ENCODE results near the gene SPC25. TPM values are rescaled to one million over a fixed set of nuclear protein-coding genes. Genes with fewer than 3 reads are reported as not detected.

Gene SPC25
- total and polyA plus RNA-seq, 9 donors, result 0.34 to 2.4 (median 0.84) TPM

GRCh38 chr2:168907940-168908662 lies 17.9 kb upstream of the SPC25 start:
- Histone ChIP-seq H3K27ac (no peak overlapping the region), H3K9me3 (no peaks in the 10 kb centered on the region), H3K27me3 (no peaks in the 10 kb centered on the region), H3K36me3 (no peaks in the 10 kb centered on the region), H3K4me1 (ENCODE audit: insufficient read depth) (no peaks in the 10 kb centered on the region), H3K4me3 (no peak overlapping the region)
- intact Hi-C loops (cut with DNase I), result no loop called here
- TF ChIP-seq CTCF (IDR thresholded peaks at IDR 0.05) (no peak), POLR2A (IDR thresholded peaks at IDR 0.05) (no peak), EP300 (IDR thresholded peaks at IDR 0.05) (no peak)
- DNase-seq, result no peak
- 91 to 94% (median 92%) methylated on average over 8 of the region's 8 CpGs for WGBS, 3 donors

GRCh38 chr2:168904358-168904757 lies 14.1 kb upstream of the SPC25 start:
- no peaks in the 10 kb centered on the region for H3K4me1 ChIP-seq (ENCODE audit: insufficient read depth)
- no peak overlapping the region for H3K27ac ChIP-seq
- no peaks in the 10 kb centered on the region for H3K36me3 ChIP-seq
- no peak for TF ChIP-seq CTCF (IDR thresholded peaks at IDR 0.05)
- no peak for TF ChIP-seq EP300 (IDR thresholded peaks at IDR 0.05)
- TF ChIP-seq POLR2A (IDR thresholded peaks at IDR 0.05), result no peak
- 90 to 98% (median 92%) methylated on average over 3 of the region's 3 CpGs for WGBS, 3 donors
- no peak for DNase-seq
- no peaks in the 10 kb centered on the region for H3K9me3 ChIP-seq
- H3K4me3 ChIP-seq, result no peak overlapping the region
- intact Hi-C loops (cut with DNase I), result no loop called here
- no peaks in the 10 kb centered on the region for H3K27me3 ChIP-seq

- no peaks in the 10 kb centered on the region for H3K27me3 ChIP-seq
- H3K4me1 ChIP-seq (ENCODE audit: insufficient read depth), result no peaks in the 10 kb centered on the region
- no peaks in the 10 kb centered on the region for H3K36me3 ChIP-seq
- DNase-seq, result no peak
- 90 to 91% (median 90%) methylated on average over 2 of the region's 2 CpGs for WGBS, 3 donors
- H3K9me3 ChIP-seq, result no peaks in the 10 kb centered on the region
- TF ChIP-seq POLR2A (IDR thresholded peaks at IDR 0.05) (no peak), EP300 (IDR thresholded peaks at IDR 0.05) (no peak), CTCF (IDR thresholded peaks at IDR 0.05) (no peak)
- no peak overlapping the region for H3K27ac ChIP-seq
- intact Hi-C loops (cut with DNase I), result no loop called here
- H3K4me3 ChIP-seq, result no peak overlapping the region
Observed at GRCh38 chr2:168903888-168904287, 13.7 kb upstream of the SPC25 start.

GRCh38 chr2:168901003-168901402 lies 10.8 kb upstream of the SPC25 start, which contains the start of gene G6PC2:
TSS of gene G6PC2 (plus strand) at chr2:168901291. CDS start at chr2:168901332, 41 bp downstream.
- Histone ChIP-seq H3K27ac (no peak within 1 kb of the TSS), H3K27me3 (no peaks in the 10 kb centered on the region), H3K4me1 (ENCODE audit: insufficient read depth) (no peaks in the 10 kb centered on the region), H3K4me3 (no peak within 1 kb of the TSS), H3K36me3 (no peaks in the 10 kb centered on the region), H3K9me3 (no peaks in the 10 kb centered on the region)
- WGBS, 3 donors, result 13 to 30% (median 22%) methylated on average over 5 of the region's 5 CpGs
- no peak for TF ChIP-seq EP300 (IDR thresholded peaks at IDR 0.05)
- TF ChIP-seq POLR2A (IDR thresholded peaks at IDR 0.05), result no peak
- TF ChIP-seq CTCF (IDR thresholded peaks at IDR 0.05), result no peak
- no peak for DNase-seq
- intact Hi-C loops (cut with DNase I), result no loop called here

Data from ovary (tissue), 9 donors.